ENCODE results near the gene OGFOD1.

DNA sequence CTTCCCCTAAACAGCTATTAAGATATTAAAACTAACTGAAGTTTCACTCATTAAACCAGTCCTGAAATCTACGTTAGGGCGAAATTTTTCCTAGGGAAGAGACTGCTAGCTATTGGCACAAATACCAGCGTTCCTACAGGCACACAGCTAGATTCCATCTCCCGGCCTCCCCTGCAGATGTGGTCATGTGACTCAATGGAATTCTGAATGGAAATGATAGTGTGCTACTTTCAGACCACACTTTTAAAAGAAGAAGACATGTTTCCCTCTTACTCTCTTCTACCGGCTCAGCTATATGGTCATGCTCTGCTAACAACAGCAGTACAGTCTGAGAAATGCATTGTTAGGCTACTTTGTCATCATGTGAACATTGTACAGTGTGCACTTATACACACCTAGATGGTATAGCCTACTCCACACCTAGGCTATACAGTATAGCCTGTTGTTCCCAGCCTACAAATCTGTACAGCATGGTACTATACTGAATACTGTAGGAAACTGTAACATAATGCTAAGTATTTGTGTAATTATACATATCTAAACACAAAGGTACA is 31.4 kb downstream of the OGFOD1 start:
- TF ChIP-seq, protein P1, sequence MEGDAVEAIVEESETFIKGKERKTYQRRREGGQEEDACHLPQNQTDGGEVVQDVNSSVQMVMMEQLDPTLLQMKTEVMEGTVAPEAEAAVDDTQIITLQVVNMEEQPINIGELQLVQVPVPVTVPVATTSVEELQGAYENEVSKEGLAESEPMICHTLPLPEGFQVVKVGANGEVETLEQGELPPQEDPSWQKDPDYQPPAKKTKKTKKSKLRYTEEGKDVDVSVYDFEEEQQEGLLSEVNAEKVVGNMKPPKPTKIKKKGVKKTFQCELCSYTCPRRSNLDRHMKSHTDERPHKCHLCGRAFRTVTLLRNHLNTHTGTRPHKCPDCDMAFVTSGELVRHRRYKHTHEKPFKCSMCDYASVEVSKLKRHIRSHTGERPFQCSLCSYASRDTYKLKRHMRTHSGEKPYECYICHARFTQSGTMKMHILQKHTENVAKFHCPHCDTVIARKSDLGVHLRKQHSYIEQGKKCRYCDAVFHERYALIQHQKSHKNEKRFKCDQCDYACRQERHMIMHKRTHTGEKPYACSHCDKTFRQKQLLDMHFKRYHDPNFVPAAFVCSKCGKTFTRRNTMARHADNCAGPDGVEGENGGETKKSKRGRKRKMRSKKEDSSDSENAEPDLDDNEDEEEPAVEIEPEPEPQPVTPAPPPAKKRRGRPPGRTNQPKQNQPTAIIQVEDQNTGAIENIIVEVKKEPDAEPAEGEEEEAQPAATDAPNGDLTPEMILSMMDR (IDR thresholded peaks at IDR 0.05; ENCODE audit: extremely low read depth in 1 of 2, insufficient read depth in 1 of 2, low read depth in 1 of 2, low read length in 2 of 2): no peak
- TF ChIP-seq POLR2A (IDR thresholded peaks at IDR 0.05; ENCODE audit: low read depth, low read length) (no peak), EZH2 (IDR thresholded peaks at IDR 0.05; ENCODE audit: borderline replicate concordance, low read depth, low read length, severe bottlenecking) (no peak), POLR2AphosphoS5 (IDR thresholded peaks at IDR 0.05; ENCODE audit: insufficient read depth, low read depth, low read length) (no peak), MYC (IDR thresholded peaks at IDR 0.05; ENCODE audit: low read depth, low read length) (no peak), JUN (IDR thresholded peaks at IDR 0.05; ENCODE audit: borderline replicate concordance, insufficient read depth, insufficient read length, low read depth) (no peak), FOS (IDR thresholded peaks at IDR 0.05; ENCODE audit: borderline replicate concordance, insufficient read depth, low read length) (no peak), GATA2 (IDR thresholded peaks at IDR 0.05; ENCODE audit: insufficient read depth, insufficient read length, low read depth, low read length) (no peak)
- TF ChIP-seq, protein P2, sequence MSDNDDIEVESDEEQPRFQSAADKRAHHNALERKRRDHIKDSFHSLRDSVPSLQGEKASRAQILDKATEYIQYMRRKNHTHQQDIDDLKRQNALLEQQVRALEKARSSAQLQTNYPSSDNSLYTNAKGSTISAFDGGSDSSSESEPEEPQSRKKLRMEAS (IDR thresholded peaks at IDR 0.05; ENCODE audit: insufficient read depth, insufficient read length): no peak

Data from endothelial cell of umbilical vein (primary cell).